PC-9 (cell line): ENCODE results near the gene PHLDA1.

ENCODE experiments used
- CTCF ChIP-seq: fragments of 200-600 bp; sonication (generic); conservative IDR thresholded peaks from 2 replicates; pipeline ENCODE4 v1.6.1; 2017; ENCODE audit warnings: mixed run types, antibody characterized with exemption, mild to moderate bottlenecking, moderate library complexity
- EZH2 ChIP-seq: fragments of 200-600 bp; sonication (generic); IDR thresholded peaks from 2 replicates; pipeline ENCODE4 v1.8.0; 2017; ENCODE audit warnings: antibody characterized with exemption, low read depth

GRCh38 chr12:76020281-76020680 lies 11.3 kb downstream of the PHLDA1 start:
- TF ChIP-seq CTCF (no peak), EZH2 (no peak)
